HepG2 (cell line): ENCODE data around the gene SYCE3. TPM values are rescaled to one million over a fixed set of nuclear protein-coding genes. Genes with fewer than 3 reads are reported as not detected.
A peak's percentile ranks its signal among the peaks of the same experiment; 100 is the strongest.

Experiments used
- AGO1 ChIP-seq: fragments of 200-400 bp; formaldehyde crosslinking; IDR thresholded peaks from 2 replicates; pipeline ENCODE4 v1.6.1; 2017; ENCODE audit warnings: mild to moderate bottlenecking, low read depth, low read length, moderate library complexity; ENCODE audit not compliant: poor library complexity, severe bottlenecking
- AKAP8 ChIP-seq: sonication (generic); formaldehyde crosslinking; IDR thresholded peaks from 2 replicates; pipeline ENCODE4 v1.5.1; 2020; ENCODE audit warnings: mild to moderate bottlenecking, missing genetic modification reagents
- CREBL2 ChIP-seq: sonication (generic); formaldehyde crosslinking; IDR thresholded peaks from 2 replicates; pipeline ENCODE4 v1.8.1; 2023; ENCODE audit warnings: missing genetic modification reagents, mild to moderate bottlenecking, borderline replicate concordance
- DDIT3 ChIP-seq: sonication (generic); formaldehyde crosslinking; IDR thresholded peaks from 2 replicates; pipeline ENCODE4 v1.4.0; 2020; ENCODE audit warnings: mild to moderate bottlenecking, missing genetic modification reagents
- HHEX ChIP-seq: IDR thresholded peaks from 2 replicates; pipeline ENCODE4 v1.6.1; 2016; ENCODE audit warnings: control low read depth
- KAT8 ChIP-seq: IDR thresholded peaks from 2 replicates; pipeline ENCODE4 v1.6.1; 2016; ENCODE audit warnings: missing genetic modification reagents, missing compliant biosample characterization
- LRRFIP1 ChIP-seq: sonication (generic); formaldehyde crosslinking; conservative IDR thresholded peaks from 2 replicates; pipeline ENCODE4 v1.4.0; 2020; ENCODE audit warnings: missing genetic modification reagents
- MIER2 ChIP-seq: IDR thresholded peaks from 2 replicates; pipeline ENCODE4 v1.6.1; 2016; ENCODE audit warnings: missing biosample characterization, missing genetic modification reagents
- SYNCRIP ChIP-seq: fragments of 200-400 bp; formaldehyde crosslinking; IDR thresholded peaks from 2 replicates; pipeline ENCODE4 v1.6.1; 2018; ENCODE audit warnings: mild to moderate bottlenecking, low read depth, low read length; ENCODE audit not compliant: insufficient read depth
- ZFP36 ChIP-seq: fragments of 150-350 bp; IDR thresholded peaks from 2 replicates; pipeline ENCODE4 v1.6.1; 2018; ENCODE audit warnings: borderline replicate concordance, low read length, low read depth; ENCODE audit not compliant: partially characterized antibody
- ZNF282 ChIP-seq: fragments of 450-650 bp; IDR thresholded peaks from 2 replicates; pipeline ENCODE4 v1.6.1; 2018; ENCODE audit not compliant: partially characterized antibody
- ZNF33B ChIP-seq: sonication (generic); formaldehyde crosslinking; IDR thresholded peaks from 2 replicates; pipeline ENCODE4 v1.5.1; 2020; ENCODE audit warnings: mild to moderate bottlenecking, missing genetic modification reagents
- ZNF549 ChIP-seq: sonication (generic); formaldehyde crosslinking; IDR thresholded peaks from 2 replicates; pipeline ENCODE4 v1.5.0; 2020; ENCODE audit warnings: missing genetic modification reagents
- ZNF776 ChIP-seq: sonication (generic); formaldehyde crosslinking; IDR thresholded peaks from 2 replicates; pipeline ENCODE4 v1.4.0; 2020; ENCODE audit warnings: mild to moderate bottlenecking, missing genetic modification reagents
- ZNF792 ChIP-seq: IDR thresholded peaks from 2 replicates; pipeline ENCODE4 v1.6.1; 2016
- polyA plus RNA-seq, 8 experiments: library from polyadenylated mRNA; depleted of rRNA in 3 of 8; stranded (reverse) in 7 of 8; unstranded in 1 of 8; fragments of >200 nt; fragmentation: Illumina TruSeq in 4 of 8; extraction: Trizol in 4 of 8; gene quantifications; 2 replicates each; pipeline versions ENCODE4 v1.2.1 to v1.2.3, GENCODE V29; 2011 to 2016; ENCODE audit warnings: low read depth in 4 of 8, missing spikeins in 1 of 8, mixed read lengths in 1 of 8; ENCODE audit not compliant: insufficient read depth in 1 of 8
- total RNA-seq, 5 experiments: library from RNA; depleted of rRNA; stranded (reverse); fragments of >200 nt; fragmentation: Illumina TruSeq; extraction: Trizol; gene quantifications; 2 replicates each; pipeline ENCODE4 v1.2.3, GENCODE V29; 2016; ENCODE audit warnings: low read depth in 1 of 5
- TF ChIP-seq, protein P1 (sequence below): sonication (generic); formaldehyde crosslinking; IDR thresholded peaks from 2 replicates; pipeline ENCODE4 v1.4.0; 2020; ENCODE audit warnings: missing genetic modification reagents, borderline replicate concordance
- TF ChIP-seq, protein P2 (sequence below): sonication (generic); formaldehyde crosslinking; IDR thresholded peaks from 2 replicates; pipeline ENCODE4 v1.4.0; 2020; ENCODE audit warnings: missing genetic modification reagents
- TF ChIP-seq, protein P3 (sequence below): sonication (generic); formaldehyde crosslinking; IDR thresholded peaks from 2 replicates; pipeline ENCODE4 v1.5.1; 2020; ENCODE audit warnings: missing genetic modification reagents, mild to moderate bottlenecking, borderline replicate concordance

SYCE3 gene
- total and polyA plus RNA-seq, 2 of the 13 experiments (the other 11 are each of a cell fraction or from before 2014, with no cell fraction given), result not detected

DNA sequence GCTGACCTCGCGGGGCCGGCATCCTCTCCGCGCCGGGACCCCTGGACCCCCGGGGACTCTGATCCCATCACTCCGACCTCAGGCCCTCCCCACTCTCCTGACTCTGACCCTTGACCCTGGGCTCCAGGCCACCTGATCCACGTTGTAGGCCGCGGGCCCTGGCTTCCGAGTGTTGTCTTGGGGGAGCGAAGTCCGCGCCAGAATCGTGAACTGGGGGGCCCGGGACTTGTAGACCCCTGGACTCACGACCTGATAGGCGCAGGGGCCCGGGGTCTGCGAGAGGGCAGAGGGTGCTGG lies 32.2 kb downstream of the SYCE3 start (continued):
- TF ChIP-seq, protein P1, sequence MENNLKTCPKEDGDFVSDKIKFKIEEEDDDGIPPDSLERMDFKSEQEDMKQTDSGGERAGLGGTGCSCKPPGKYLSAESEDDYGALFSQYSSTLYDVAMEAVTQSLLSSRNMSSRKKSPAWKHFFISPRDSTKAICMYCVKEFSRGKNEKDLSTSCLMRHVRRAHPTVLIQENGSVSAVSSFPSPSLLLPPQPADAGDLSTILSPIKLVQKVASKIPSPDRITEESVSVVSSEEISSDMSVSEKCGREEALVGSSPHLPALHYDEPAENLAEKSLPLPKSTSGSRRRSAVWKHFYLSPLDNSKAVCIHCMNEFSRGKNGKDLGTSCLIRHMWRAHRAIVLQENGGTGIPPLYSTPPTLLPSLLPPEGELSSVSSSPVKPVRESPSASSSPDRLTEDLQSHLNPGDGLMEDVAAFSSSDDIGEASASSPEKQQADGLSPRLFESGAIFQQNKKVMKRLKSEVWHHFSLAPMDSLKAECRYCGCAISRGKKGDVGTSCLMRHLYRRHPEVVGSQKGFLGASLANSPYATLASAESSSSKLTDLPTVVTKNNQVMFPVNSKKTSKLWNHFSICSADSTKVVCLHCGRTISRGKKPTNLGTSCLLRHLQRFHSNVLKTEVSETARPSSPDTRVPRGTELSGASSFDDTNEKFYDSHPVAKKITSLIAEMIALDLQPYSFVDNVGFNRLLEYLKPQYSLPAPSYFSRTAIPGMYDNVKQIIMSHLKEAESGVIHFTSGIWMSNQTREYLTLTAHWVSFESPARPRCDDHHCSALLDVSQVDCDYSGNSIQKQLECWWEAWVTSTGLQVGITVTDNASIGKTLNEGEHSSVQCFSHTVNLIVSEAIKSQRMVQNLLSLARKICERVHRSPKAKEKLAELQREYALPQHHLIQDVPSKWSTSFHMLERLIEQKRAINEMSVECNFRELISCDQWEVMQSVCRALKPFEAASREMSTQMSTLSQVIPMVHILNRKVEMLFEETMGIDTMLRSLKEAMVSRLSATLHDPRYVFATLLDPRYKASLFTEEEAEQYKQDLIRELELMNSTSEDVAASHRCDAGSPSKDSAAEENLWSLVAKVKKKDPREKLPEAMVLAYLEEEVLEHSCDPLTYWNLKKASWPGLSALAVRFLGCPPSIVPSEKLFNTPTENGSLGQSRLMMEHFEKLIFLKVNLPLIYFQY (CRISPR knock-in tag), result no peak
- TF ChIP-seq ZNF33B (CRISPR knock-in tag) (no peak), CREBL2 (no peak), DDIT3 (CRISPR knock-in tag) (no peak), ZNF549 (CRISPR knock-in tag) (no peak; the same call in 1 of the 2 replicates), ZFP36 (no peak), HHEX (no peak), MIER2 (CRISPR knock-in tag) (no peak), AGO1 (peak; percentile 96), KAT8 (no peak), ZNF776 (CRISPR knock-in tag) (no peak; the same call in 1 of the 2 replicates), SYNCRIP (no peak), AKAP8 (CRISPR knock-in tag) (0 out of 2 replicates have a peak, but pooled peaks have one; percentile 25), LRRFIP1 (CRISPR knock-in tag) (no peak), ZNF282 (no peak), ZNF792 (CRISPR knock-in tag) (no peak)
- TF ChIP-seq, protein P2, sequence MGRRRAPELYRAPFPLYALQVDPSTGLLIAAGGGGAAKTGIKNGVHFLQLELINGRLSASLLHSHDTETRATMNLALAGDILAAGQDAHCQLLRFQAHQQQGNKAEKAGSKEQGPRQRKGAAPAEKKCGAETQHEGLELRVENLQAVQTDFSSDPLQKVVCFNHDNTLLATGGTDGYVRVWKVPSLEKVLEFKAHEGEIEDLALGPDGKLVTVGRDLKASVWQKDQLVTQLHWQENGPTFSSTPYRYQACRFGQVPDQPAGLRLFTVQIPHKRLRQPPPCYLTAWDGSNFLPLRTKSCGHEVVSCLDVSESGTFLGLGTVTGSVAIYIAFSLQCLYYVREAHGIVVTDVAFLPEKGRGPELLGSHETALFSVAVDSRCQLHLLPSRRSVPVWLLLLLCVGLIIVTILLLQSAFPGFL (CRISPR knock-in tag), result no peak
- TF ChIP-seq, protein P3, sequence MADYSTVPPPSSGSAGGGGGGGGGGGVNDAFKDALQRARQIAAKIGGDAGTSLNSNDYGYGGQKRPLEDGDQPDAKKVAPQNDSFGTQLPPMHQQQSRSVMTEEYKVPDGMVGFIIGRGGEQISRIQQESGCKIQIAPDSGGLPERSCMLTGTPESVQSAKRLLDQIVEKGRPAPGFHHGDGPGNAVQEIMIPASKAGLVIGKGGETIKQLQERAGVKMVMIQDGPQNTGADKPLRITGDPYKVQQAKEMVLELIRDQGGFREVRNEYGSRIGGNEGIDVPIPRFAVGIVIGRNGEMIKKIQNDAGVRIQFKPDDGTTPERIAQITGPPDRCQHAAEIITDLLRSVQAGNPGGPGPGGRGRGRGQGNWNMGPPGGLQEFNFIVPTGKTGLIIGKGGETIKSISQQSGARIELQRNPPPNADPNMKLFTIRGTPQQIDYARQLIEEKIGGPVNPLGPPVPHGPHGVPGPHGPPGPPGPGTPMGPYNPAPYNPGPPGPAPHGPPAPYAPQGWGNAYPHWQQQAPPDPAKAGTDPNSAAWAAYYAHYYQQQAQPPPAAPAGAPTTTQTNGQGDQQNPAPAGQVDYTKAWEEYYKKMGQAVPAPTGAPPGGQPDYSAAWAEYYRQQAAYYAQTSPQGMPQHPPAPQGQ (CRISPR knock-in tag), result no peak
